OCI-LY3 (cell line): ENCODE measurements around the gene GPC4.

Experiments
- H2AFZ ChIP-seq: fragments of 200-600, 300-600 bp; shearing (Covaris generic); 2 replicates; pipeline ENCODE4 v1.6.0; 2014; ENCODE audit warnings: antibody characterized with exemption, low read depth, low read length
- H3K27ac ChIP-seq: fragments of 200-600, 300-600 bp; sonication (generic); 2 replicates; pipeline ENCODE4 v1.5.1; 2014; ENCODE audit warnings: mild to moderate bottlenecking, low read length, moderate library complexity, mixed read lengths
- H3K27me3 ChIP-seq: fragments of 200-600, 300-600 bp; sonication (generic); 2 replicates; pipeline ENCODE4 v1.6.1; 2014; ENCODE audit warnings: low read depth, low read length, mixed read lengths
- H3K36me3 ChIP-seq: fragments of 200-600, 300-600 bp; sonication (generic); replicated peaks from 2 replicates; pipeline ENCODE3; 2014; ENCODE audit warnings: low read depth, low read length, mixed read lengths
- H3K4me1 ChIP-seq: fragments of 300-600, 200-600 bp; sonication (generic); 2 replicates; pipeline ENCODE4 v1.6.1; 2014; ENCODE audit warnings: low read length, mixed read lengths
- H3K4me2 ChIP-seq: fragments of 200-600, 300-600 bp; sonication (generic); 2 replicates; pipeline ENCODE4 v1.6.1; 2014; ENCODE audit warnings: low read length, mixed read lengths
- H3K4me3 ChIP-seq: fragments of 300-600, 200-600 bp; sonication (generic); 2 replicates; pipeline ENCODE4 v1.5.1; 2014; ENCODE audit warnings: antibody characterized with exemption, mild to moderate bottlenecking, low read length, moderate library complexity
- H3K79me2 ChIP-seq: fragments of 300-600, 200-600 bp; shearing (Covaris generic); 2 replicates; pipeline ENCODE4 v1.6.1; 2014; ENCODE audit warnings: mild to moderate bottlenecking, low read length, mixed read lengths
- H3K9ac ChIP-seq: fragments of 300-600, 200-600 bp; shearing (Covaris generic); 2 replicates; pipeline ENCODE4 v1.6.0; 2014; ENCODE audit warnings: mild to moderate bottlenecking, low read length, moderate library complexity
- H3K9me3 ChIP-seq: fragments of 200-600, 300-600 bp; shearing (Covaris generic); 2 replicates; pipeline ENCODE4 v1.6.1; 2014; ENCODE audit warnings: low read length, mixed read lengths; ENCODE audit not compliant: insufficient read depth
- H4K20me1 ChIP-seq: fragments of 200-600, 300-600 bp; sonication (generic); 2 replicates; pipeline ENCODE4 v1.6.1; 2016; ENCODE audit warnings: low read length, mixed read lengths; ENCODE audit not compliant: insufficient read depth
- EZH2phosphoT487 ChIP-seq: fragments of 200-600 bp; shearing (Covaris generic); IDR thresholded peaks from 2 replicates; pipeline ENCODE4 v1.6.1; 2018; ENCODE audit warnings: antibody characterized with exemption, mixed run types, low read depth
- TF ChIP-seq, protein P1 (sequence below): fragments of 200-600, 300-600 bp; sonication (generic); IDR thresholded peaks from 2 replicates; pipeline ENCODE4 v1.5.1; 2014; ENCODE audit warnings: antibody characterized with exemption, low read length, low read depth

Gene GPC4

DNA sequence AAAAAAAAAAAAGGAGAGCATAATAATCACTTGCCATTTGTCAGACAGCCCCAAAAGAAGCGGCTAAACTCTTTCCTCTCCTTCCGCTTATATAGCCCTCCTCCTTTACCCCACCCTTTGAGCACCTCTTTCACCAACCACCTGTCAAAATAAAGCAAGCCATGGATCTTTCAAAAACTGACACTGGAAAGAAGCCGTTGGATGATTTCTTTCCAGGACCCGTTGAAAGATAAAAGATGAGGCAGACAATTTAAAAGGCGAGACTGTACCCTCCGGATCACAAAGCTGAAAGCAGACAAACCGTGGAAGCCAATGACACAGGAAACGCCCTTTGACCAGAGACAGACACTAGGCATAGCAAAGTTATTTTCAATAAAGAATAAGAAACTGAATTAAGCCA lies 22.6 kb downstream of the GPC4 start:
- Histone ChIP-seq H3K4me2 (no peak overlapping the region), H2AFZ (no peak overlapping the region), H3K9me3 (no peaks in the 10 kb centered on the region), H3K79me2 (no peaks in the 10 kb centered on the region), H3K9ac (no peak overlapping the region), H3K4me3 (no peak overlapping the region), H3K27ac (no peak overlapping the region), H3K4me1 (no peaks in the 10 kb centered on the region), H4K20me1 (no peaks in the 10 kb centered on the region), H3K36me3 (no peaks in the 10 kb centered on the region), H3K27me3 (no peaks in the 10 kb centered on the region)
- TF ChIP-seq, protein P1, sequence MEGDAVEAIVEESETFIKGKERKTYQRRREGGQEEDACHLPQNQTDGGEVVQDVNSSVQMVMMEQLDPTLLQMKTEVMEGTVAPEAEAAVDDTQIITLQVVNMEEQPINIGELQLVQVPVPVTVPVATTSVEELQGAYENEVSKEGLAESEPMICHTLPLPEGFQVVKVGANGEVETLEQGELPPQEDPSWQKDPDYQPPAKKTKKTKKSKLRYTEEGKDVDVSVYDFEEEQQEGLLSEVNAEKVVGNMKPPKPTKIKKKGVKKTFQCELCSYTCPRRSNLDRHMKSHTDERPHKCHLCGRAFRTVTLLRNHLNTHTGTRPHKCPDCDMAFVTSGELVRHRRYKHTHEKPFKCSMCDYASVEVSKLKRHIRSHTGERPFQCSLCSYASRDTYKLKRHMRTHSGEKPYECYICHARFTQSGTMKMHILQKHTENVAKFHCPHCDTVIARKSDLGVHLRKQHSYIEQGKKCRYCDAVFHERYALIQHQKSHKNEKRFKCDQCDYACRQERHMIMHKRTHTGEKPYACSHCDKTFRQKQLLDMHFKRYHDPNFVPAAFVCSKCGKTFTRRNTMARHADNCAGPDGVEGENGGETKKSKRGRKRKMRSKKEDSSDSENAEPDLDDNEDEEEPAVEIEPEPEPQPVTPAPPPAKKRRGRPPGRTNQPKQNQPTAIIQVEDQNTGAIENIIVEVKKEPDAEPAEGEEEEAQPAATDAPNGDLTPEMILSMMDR, result no peak
- TF ChIP-seq EZH2phosphoT487, result no peak

GRCh38 chrX:133391111-133391510 lies 24.2 kb downstream of the GPC4 start:
- no peaks in the 10 kb centered on the region for H3K9me3 ChIP-seq
- H3K4me1 ChIP-seq, result no peaks in the 10 kb centered on the region

GRCh38 chrX:133390676-133391075 lies 24.6 kb downstream of the GPC4 start:
- TF ChIP-seq EZH2phosphoT487, result no peak
- TF ChIP-seq, protein P1, result no peak
- Histone ChIP-seq H3K4me1 (no peaks in the 10 kb centered on the region), H3K27me3 (no peaks in the 10 kb centered on the region), H3K79me2 (no peaks in the 10 kb centered on the region), H3K36me3 (no peaks in the 10 kb centered on the region), H3K4me3 (no peak overlapping the region), H3K9ac (no peak overlapping the region), H2AFZ (no peak overlapping the region), H3K9me3 (no peaks in the 10 kb centered on the region), H3K4me2 (no peak overlapping the region), H3K27ac (no peak overlapping the region), H4K20me1 (no peaks in the 10 kb centered on the region)

More at GRCh38 chrX:133391111-133391510, 24.2 kb downstream of the GPC4 start:
- no peak overlapping the region for H3K4me2 ChIP-seq
- H3K9ac ChIP-seq, result no peak overlapping the region
- no peaks in the 10 kb centered on the region for H3K79me2 ChIP-seq
- H3K27ac ChIP-seq, result no peak overlapping the region
- no peaks in the 10 kb centered on the region for H3K36me3 ChIP-seq
- H3K4me3 ChIP-seq, result no peak overlapping the region
- no peaks in the 10 kb centered on the region for H4K20me1 ChIP-seq
- TF ChIP-seq EZH2phosphoT487, result no peak
- TF ChIP-seq, protein P1, result no peak
- H2AFZ ChIP-seq, result no peak overlapping the region
- H3K27me3 ChIP-seq, result no peaks in the 10 kb centered on the region

DNA sequence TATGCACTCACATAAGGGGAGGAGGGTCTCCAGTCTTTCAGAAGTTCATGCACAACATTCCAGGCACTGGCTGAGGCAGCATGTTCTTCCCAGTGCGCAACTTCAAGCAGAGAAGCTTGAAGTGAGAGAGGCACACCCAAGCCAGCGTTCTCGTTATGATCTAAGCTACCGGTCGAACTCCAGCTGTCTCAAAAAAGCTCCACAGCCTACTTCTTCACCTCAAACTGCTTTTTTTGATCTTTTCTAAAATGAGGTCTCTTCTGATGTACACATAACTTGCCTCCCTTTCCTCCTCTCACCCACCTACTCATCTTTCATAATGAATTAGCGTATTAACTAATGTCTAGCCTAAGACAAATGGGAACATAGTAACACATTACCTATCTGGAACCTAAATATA lies 25.3 kb downstream of the GPC4 start:
- Histone ChIP-seq H3K9me3 (no peaks in the 10 kb centered on the region), H2AFZ (no peak overlapping the region), H3K79me2 (no peaks in the 10 kb centered on the region), H4K20me1 (no peaks in the 10 kb centered on the region), H3K27ac (no peak overlapping the region), H3K9ac (no peak overlapping the region), H3K36me3 (no peaks in the 10 kb centered on the region), H3K27me3 (no peaks in the 10 kb centered on the region), H3K4me2 (no peak overlapping the region), H3K4me3 (no peak overlapping the region), H3K4me1 (no peaks in the 10 kb centered on the region)
- TF ChIP-seq EZH2phosphoT487, result no peak
- TF ChIP-seq, protein P1, result no peak
